ENCODE measurements around the gene OR4D6. TPM values are rescaled to one million over a fixed set of nuclear protein-coding genes. Genes with fewer than 3 reads are reported as not detected.

Gene OR4D6
- total RNA-seq (ENCODE audit: unreplicated experiment): not detected
- long read RNA-seq: 0 reads

DNA sequence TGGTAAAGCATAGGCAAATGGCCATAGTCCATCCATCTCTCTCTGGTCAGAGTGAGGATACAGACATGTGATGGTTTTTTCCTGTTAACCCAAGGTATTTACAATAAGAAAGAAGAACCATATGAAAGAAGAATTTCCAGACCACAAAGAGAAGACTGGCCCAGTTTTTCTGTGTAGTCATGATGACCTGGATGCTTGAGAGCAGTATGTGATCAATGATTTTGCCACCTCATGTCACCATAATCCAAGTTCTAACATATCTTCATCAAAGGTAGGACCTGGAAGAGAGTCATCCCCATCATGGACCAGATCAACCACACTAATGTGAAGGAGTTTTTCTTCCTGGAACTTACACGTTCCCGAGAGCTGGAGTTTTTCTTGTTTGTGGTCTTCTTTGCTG, at the start of gene OR4D6:
Gene OR4D6, plus strand, starts transcription at position 301 of the 400 bp plus-strand sequence. Its CDS starts 0 bp downstream, at position 301.
- TF ChIP-seq, protein P1, sequence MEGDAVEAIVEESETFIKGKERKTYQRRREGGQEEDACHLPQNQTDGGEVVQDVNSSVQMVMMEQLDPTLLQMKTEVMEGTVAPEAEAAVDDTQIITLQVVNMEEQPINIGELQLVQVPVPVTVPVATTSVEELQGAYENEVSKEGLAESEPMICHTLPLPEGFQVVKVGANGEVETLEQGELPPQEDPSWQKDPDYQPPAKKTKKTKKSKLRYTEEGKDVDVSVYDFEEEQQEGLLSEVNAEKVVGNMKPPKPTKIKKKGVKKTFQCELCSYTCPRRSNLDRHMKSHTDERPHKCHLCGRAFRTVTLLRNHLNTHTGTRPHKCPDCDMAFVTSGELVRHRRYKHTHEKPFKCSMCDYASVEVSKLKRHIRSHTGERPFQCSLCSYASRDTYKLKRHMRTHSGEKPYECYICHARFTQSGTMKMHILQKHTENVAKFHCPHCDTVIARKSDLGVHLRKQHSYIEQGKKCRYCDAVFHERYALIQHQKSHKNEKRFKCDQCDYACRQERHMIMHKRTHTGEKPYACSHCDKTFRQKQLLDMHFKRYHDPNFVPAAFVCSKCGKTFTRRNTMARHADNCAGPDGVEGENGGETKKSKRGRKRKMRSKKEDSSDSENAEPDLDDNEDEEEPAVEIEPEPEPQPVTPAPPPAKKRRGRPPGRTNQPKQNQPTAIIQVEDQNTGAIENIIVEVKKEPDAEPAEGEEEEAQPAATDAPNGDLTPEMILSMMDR (IDR thresholded peaks at IDR 0.05; ENCODE audit: unreplicated experiment): no peak
- Mint-ChIP-seq H3K4me3 (ENCODE audit: unreplicated experiment) (no peak within 1 kb of the TSS), H3K4me1 (ENCODE audit: unreplicated experiment) (no peaks in the 10 kb centered on the region), H3K9me3 (ENCODE audit: unreplicated experiment) (no peaks in the 10 kb centered on the region), H3K27ac (ENCODE audit: unreplicated experiment) (no peak within 1 kb of the TSS), H3K27me3 (ENCODE audit: unreplicated experiment) (no peaks in the 10 kb centered on the region), H3K36me3 (ENCODE audit: low read depth, unreplicated experiment) (no peaks in the 10 kb centered on the region)
- DNase-seq (ENCODE audit: low spot score): no peak

DNA sequence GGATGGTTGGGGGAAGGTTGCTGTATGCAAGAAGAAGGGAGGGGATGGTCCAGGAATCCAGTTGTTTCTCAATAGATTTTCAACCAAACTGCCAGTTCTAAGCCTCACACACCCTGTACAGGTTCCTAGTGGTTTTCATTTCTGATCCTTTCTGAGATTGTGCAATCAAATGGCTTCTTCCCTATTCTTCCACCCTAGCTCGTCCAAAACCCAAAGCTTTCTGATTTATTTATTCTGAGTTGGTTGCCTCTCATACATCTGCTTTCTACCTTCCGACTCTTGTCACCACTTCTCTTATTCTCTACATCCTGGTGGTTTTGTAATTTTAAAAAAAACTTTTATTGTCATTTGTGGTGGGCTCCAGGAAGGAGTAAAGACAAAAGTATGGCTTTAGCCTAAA, 43.1 kb upstream of the OR4D6 start:
- Mint-ChIP-seq H3K27me3 (ENCODE audit: unreplicated experiment) (no peaks in the 10 kb centered on the region), H3K4me3 (ENCODE audit: unreplicated experiment) (no peak overlapping the region), H3K4me1 (ENCODE audit: unreplicated experiment) (no peaks in the 10 kb centered on the region), H3K9me3 (ENCODE audit: unreplicated experiment) (peaks cover 10% of the 10 kb centered on the region), H3K27ac (ENCODE audit: unreplicated experiment) (no peak overlapping the region), H3K36me3 (ENCODE audit: low read depth, unreplicated experiment) (peaks cover 3% of the 10 kb centered on the region)
- TF ChIP-seq, protein P1 (IDR thresholded peaks at IDR 0.05; ENCODE audit: unreplicated experiment): no peak
- DNase-seq (ENCODE audit: low spot score): no peak

DNA sequence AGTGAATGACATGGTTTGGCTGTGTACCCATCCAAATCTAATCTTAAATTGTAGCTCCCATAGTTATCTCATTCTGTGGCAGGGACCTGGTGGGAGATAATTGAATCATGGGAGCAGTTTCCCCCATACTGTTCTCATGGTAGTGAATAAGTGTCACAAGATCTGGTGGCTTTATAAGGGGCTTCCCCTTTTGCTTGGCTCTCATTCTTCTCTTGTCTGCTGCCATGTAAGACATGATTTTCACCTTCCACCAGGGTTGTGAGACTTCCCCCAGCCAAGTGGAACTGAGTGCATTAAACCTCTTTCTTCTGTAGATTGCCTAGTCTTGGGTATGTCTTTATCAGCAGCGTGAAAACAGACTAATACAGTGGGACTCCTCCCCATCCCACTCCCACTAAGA, 41.6 kb upstream of the OR4D6 start:
- no peak for DNase-seq (ENCODE audit: low spot score)
- Mint-ChIP-seq H3K9me3 (ENCODE audit: unreplicated experiment) (peaks cover 8% of the 10 kb centered on the region), H3K27me3 (ENCODE audit: unreplicated experiment) (no peaks in the 10 kb centered on the region), H3K36me3 (ENCODE audit: low read depth, unreplicated experiment) (peaks cover 3% of the 10 kb centered on the region), H3K4me3 (ENCODE audit: unreplicated experiment) (no peak overlapping the region), H3K4me1 (ENCODE audit: unreplicated experiment) (peaks cover 8% of the 10 kb centered on the region), H3K27ac (ENCODE audit: unreplicated experiment) (no peak overlapping the region)
- TF ChIP-seq, protein P1 (IDR thresholded peaks at IDR 0.05; ENCODE audit: unreplicated experiment): no peak

DNA sequence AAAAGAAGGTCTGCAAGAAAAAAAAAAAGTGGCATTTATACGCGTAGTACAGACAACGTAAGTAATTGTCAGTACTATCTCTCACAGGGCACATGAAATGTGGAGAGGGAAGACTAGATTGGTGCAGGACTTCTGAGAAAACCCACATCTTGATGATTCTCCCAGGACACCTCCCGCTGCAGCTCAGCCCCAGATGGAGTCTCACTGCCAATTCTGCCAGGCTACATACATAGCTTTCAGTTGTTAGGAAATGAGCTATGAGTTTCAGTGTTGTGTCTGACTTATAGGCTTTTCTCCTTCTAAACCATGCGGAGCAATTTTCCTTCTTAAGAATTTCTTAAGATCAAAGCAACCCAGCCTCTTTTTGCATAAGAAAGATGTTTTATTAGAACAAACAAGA, 40.1 kb upstream of the OR4D6 start:
- no peak for DNase-seq (ENCODE audit: low spot score)
- Mint-ChIP-seq H3K36me3 (ENCODE audit: low read depth, unreplicated experiment) (no peaks in the 10 kb centered on the region), H3K27me3 (ENCODE audit: unreplicated experiment) (no peaks in the 10 kb centered on the region), H3K27ac (ENCODE audit: unreplicated experiment) (no peak overlapping the region), H3K9me3 (ENCODE audit: unreplicated experiment) (no peaks in the 10 kb centered on the region), H3K4me1 (ENCODE audit: unreplicated experiment) (peaks cover 8% of the 10 kb centered on the region), H3K4me3 (ENCODE audit: unreplicated experiment) (no peak overlapping the region)
- TF ChIP-seq, protein P1 (IDR thresholded peaks at IDR 0.05; ENCODE audit: unreplicated experiment): no peak

DNA sequence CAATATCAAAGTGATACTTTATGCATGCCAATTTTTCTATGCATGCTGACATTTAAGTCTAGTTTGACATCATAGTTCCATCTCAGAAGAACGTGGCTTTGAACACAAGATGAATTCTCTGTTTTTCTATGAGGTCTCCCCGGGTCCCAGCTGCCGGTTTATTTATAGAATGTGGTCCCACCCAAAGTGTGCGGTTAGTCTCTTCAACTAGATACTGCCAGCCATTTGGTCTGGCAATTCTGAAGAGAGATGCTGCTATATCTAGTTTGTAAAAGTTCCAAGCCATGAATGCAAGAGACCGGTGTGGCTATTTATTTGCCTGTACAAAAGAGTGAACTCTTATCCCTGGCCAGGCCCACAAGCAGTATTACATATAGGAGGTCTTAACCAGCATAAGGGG, 39.7 kb upstream of the OR4D6 start:
- no peaks in the 10 kb centered on the region for H3K36me3 Mint-ChIP-seq (ENCODE audit: low read depth, unreplicated experiment)
- no peaks in the 10 kb centered on the region for H3K27me3 Mint-ChIP-seq (ENCODE audit: unreplicated experiment)

More for the DNA sequence above, 39.7 kb upstream of the OR4D6 start:
- TF ChIP-seq, protein P1 (IDR thresholded peaks at IDR 0.05; ENCODE audit: unreplicated experiment): no peak
- Mint-ChIP-seq H3K4me1 (ENCODE audit: unreplicated experiment) (peaks cover 9% of the 10 kb centered on the region), H3K4me3 (ENCODE audit: unreplicated experiment) (no peak overlapping the region), H3K9me3 (ENCODE audit: unreplicated experiment) (no peaks in the 10 kb centered on the region), H3K27ac (ENCODE audit: unreplicated experiment) (no peak overlapping the region)
- DNase-seq (ENCODE audit: low spot score): no peak

Measured in endothelial cell (in vitro differentiated cells).